Measurements from ENCODE around the gene DAAM2.

DNA sequence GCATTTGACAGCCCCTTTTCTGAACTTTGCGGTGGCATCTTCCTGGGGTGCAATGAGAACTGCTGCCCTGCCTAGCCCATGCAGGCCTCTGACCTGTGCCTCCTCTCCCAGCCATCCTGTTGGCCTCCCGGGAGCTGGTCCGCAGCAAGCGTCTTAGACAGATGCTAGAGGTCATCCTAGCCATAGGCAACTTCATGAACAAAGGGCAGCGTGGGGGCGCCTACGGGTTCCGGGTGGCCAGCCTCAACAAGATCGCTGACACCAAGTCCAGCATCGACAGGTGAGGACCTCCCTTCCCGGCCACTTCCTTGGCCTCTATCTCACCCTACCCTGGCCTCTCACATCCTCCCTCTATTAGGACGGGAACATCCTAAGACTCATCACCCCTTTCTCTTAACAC lies 104.5 kb downstream of the DAAM2 start:
- TF ChIP-seq, protein P1, sequence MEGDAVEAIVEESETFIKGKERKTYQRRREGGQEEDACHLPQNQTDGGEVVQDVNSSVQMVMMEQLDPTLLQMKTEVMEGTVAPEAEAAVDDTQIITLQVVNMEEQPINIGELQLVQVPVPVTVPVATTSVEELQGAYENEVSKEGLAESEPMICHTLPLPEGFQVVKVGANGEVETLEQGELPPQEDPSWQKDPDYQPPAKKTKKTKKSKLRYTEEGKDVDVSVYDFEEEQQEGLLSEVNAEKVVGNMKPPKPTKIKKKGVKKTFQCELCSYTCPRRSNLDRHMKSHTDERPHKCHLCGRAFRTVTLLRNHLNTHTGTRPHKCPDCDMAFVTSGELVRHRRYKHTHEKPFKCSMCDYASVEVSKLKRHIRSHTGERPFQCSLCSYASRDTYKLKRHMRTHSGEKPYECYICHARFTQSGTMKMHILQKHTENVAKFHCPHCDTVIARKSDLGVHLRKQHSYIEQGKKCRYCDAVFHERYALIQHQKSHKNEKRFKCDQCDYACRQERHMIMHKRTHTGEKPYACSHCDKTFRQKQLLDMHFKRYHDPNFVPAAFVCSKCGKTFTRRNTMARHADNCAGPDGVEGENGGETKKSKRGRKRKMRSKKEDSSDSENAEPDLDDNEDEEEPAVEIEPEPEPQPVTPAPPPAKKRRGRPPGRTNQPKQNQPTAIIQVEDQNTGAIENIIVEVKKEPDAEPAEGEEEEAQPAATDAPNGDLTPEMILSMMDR (IDR thresholded peaks at IDR 0.05) = no peak
- TF ChIP-seq POLR2A (IDR thresholded peaks at IDR 0.05) = no peak
- TF ChIP-seq POLR2AphosphoS5 (IDR thresholded peaks at IDR 0.05) = no peak

Data from breast epithelium (tissue), 3 donors.